ENCODE results near the gene CYB5R2. TPM values are rescaled to one million over a fixed set of nuclear protein-coding genes. Genes with fewer than 3 reads are reported as not detected.

CYB5R2 gene
- total RNA-seq, 1 donor from 2014 or later, result 17.2 TPM

DNA sequence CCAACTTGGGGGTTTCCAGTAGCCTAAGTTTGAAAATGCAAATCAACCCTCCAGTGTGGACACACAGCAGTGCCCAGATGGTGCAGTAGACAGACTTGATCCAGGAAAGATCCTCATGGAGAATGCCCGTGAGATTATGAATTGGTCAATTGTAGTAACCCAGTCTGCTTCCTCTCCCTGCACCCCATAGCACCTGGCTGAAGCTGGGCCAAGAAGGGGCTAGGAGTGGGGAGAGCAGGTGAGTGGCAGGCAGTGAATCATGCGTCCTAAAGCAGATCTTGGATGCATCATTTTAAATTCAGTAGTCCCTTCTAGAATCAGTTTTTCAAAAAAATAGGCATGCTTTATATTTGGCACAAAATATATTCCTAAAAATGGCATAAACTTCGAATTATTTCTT, 52.2 kb downstream of the CYB5R2 start:
- Histone ChIP-seq H3K27me3 (ENCODE audit: control insufficient read depth, insufficient read depth, low read length) (no peaks in the 10 kb centered on the region), H3K4me3 (ENCODE audit: low read depth, low read length) (no peak overlapping the region), H3K36me3 (ENCODE audit: control insufficient read depth, insufficient read depth, low read length) (no peaks in the 10 kb centered on the region)
- no peak for DNase-seq (ENCODE audit: low read depth)
- TF ChIP-seq, protein P1, sequence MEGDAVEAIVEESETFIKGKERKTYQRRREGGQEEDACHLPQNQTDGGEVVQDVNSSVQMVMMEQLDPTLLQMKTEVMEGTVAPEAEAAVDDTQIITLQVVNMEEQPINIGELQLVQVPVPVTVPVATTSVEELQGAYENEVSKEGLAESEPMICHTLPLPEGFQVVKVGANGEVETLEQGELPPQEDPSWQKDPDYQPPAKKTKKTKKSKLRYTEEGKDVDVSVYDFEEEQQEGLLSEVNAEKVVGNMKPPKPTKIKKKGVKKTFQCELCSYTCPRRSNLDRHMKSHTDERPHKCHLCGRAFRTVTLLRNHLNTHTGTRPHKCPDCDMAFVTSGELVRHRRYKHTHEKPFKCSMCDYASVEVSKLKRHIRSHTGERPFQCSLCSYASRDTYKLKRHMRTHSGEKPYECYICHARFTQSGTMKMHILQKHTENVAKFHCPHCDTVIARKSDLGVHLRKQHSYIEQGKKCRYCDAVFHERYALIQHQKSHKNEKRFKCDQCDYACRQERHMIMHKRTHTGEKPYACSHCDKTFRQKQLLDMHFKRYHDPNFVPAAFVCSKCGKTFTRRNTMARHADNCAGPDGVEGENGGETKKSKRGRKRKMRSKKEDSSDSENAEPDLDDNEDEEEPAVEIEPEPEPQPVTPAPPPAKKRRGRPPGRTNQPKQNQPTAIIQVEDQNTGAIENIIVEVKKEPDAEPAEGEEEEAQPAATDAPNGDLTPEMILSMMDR (IDR thresholded peaks at IDR 0.05; ENCODE audit: insufficient read depth, low read length, poor library complexity, severe bottlenecking), result no peak

DNA sequence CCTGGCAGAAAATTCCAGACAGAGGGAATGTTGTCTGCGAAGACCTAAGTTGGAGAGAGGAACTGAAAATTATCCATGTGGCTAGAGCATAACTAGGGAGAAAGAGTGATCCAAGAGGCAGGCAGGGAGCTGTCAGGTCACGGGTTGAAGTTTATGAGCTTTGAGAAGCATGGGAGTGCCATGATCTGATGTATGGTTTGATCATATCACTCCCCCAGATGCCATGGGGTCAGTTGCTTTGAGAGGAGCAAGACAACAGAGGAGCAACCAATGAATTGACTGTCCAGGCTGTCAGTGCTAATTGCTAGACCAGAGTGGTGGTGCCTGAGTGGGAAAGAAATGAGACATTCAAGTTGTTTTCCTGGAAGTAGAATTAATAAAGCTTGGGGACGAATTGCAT, 54.0 kb downstream of the CYB5R2 start:
- TF ChIP-seq, protein P1 (IDR thresholded peaks at IDR 0.05; ENCODE audit: insufficient read depth, low read length, poor library complexity, severe bottlenecking), result no peak
- H3K36me3 ChIP-seq (ENCODE audit: control insufficient read depth, insufficient read depth, low read length), result no peaks in the 10 kb centered on the region
- no peak overlapping the region for H3K4me3 ChIP-seq (ENCODE audit: low read depth, low read length)
- H3K27me3 ChIP-seq (ENCODE audit: control insufficient read depth, insufficient read depth, low read length), result no peaks in the 10 kb centered on the region
- no peak for DNase-seq (ENCODE audit: low read depth)

DNA sequence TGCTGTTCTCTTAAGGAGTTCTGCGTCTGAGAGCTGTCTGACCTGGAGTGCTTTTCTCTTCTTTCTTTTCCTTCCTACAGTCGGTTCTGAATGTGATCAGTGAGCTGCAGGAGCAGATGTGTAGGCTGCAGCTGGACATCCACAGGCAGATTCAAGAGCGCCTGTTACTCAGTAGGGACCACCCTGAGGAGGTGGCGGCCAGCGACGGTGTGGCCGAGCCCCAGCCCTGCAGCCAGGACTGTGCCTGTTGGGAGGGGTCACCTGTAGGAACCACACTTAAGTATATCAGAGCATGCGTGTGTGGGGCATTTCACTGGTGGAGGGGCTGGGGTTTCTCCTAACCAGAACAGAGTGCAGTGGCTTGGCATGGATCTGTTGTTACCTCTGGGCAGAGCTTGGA, 56.3 kb downstream of the CYB5R2 start:
- DNase-seq (ENCODE audit: low read depth), result no peak
- TF ChIP-seq, protein P1 (IDR thresholded peaks at IDR 0.05; ENCODE audit: insufficient read depth, low read length, poor library complexity, severe bottlenecking), result no peak
- Histone ChIP-seq H3K4me3 (ENCODE audit: low read depth, low read length) (no peak overlapping the region), H3K36me3 (ENCODE audit: control insufficient read depth, insufficient read depth, low read length) (no peaks in the 10 kb centered on the region), H3K27me3 (ENCODE audit: control insufficient read depth, insufficient read depth, low read length) (no peaks in the 10 kb centered on the region)

Other genes with a start within 250 kb of the CYB5R2 start
- gene OLFML1, start 188.0 kb downstream of the CYB5R2 start, total RNA-seq, result 0.07 TPM in 1 of 2 replicates, not detected in the other
- 6.0 and 7.5 TPM in 2 replicates for gene PPFIBP2, start 159.5 kb downstream of the CYB5R2 start, total RNA-seq
- gene OVCH2, start 33.0 kb upstream of the CYB5R2 start, total RNA-seq, result not detected in 2 replicates
- gene OR5P2, start 123.4 kb upstream of the CYB5R2 start, total RNA-seq, result not detected in 2 replicates
- not detected in 2 replicates for gene OR5P3, start 157.3 kb upstream of the CYB5R2 start, total RNA-seq

Measured in kidney epithelial cell (primary cell).